Inferior parietal cortex (tissue), 1 donor: ENCODE results near the gene ZFX.

ENCODE experiments used
- DNase-seq: peaks from one replicate; pipeline ENCODE4 v3.0.0-alpha.2; 2016; ENCODE audit errors: extremely low spot score

Gene ZFX

DNA sequence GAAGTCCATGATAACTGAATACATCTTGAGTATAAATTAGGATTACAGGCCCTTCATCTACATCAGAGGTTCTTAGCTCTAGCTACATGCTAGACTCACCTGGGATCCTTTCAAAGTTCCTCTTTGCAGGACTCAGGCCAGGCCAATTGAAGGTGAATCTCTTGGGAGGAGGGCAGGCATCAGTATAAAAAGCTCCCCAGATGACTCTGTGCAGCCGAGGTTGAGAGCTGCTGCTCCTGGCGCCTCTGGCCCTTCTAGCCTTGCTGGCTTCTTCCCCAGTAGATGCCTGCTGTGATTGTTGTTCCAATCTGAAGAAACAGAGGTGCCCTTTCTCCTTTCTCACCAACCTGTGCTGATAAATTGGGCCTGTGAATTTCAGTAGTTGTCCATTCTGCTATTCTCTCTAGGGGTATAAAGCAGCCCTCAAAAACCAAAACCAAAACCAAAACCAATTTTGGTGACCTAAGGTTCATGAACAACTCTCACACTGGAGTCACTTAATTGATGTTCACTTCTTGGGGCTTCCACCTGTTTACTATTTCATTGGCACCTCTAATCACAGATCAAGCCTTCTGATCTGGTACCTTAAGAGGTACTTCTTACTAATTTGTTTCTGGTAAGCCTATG is 85.7 kb downstream of the ZFX start:
- no peak for DNase-seq

DNA sequence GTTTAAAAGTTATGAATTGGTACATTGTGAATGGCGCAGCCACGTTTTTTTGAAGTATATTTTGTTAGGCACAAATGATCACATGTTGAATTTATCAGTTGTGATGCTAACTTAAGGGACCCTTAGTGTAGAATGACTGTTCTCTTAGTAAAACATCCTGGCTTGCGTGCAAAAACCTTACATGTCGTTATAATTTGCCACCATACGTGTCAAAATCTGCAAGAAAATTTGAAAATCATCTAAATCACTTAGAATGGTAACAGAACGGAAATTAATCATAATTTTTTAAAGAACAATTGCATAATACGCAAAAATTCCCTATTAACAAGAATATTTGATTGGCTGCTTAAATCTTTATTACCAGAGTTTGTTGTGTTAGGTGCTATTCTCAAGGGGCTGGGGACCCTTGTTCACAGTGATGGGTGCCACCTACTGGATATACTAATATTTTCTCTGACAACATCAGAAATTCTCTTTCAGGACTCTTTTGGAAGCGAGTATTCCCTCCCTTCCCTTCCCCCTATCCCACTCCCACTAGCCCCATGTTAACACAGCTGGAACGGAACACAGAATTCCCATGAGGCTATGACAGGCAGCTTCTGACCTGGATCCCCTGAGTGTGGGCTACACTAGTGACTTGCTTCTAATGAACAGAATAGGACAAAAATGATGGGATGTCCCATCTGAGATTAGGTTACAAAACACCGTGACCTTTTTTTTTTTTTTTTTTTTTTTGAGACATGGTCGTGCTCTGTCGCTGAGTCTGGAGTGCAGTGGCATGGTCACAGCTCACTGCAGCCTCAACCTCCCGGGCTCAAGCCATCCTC is 92.5 kb downstream of the ZFX start:
- peak; percentile 22 for DNase-seq

DNA sequence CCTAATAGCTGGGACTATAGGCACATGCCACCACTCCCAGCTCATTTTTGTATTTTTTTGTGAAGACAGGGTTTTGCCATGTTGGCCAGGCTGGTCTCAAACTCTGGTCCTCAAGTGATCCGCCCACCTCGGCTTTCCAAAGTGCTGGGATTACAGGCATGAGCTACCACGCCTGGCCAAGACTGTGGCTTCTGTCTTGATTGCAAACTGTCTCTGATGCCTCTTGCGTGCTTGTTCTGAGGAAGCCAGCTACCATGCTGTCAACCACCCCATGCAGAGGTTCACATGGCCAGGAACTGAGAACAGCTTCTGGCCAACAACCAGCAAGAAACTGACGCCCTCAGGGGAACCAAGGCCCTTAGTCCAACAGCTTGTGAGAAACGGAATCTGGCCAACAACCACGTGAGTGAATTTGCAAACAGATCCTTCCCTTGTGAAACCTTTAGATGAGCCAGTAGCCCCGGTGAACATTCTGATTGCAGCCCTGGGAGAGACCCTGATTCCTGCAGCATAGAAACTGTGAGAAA is 93.2 kb downstream of the ZFX start:
- no peak for DNase-seq

DNA sequence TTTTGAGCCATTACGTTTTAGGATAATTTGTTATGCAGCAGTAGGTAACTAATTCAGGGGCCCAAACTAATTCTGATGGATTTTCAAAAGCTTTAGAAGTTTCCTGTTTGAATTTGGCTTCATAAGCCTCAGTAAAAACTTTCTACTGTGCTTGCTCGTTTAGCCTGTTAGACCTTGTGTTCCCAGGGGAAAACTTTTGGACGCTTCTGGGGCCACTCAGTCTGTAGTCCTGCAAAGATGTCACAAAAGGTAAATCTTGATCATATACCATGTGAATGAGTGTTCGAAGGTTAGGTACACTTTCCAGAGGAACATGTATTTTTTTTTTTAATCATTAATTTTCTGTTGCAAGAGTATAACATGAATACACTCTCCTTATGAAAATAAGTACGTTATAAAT is 93.7 kb downstream of the ZFX start:
- DNase-seq, result no peak

DNA sequence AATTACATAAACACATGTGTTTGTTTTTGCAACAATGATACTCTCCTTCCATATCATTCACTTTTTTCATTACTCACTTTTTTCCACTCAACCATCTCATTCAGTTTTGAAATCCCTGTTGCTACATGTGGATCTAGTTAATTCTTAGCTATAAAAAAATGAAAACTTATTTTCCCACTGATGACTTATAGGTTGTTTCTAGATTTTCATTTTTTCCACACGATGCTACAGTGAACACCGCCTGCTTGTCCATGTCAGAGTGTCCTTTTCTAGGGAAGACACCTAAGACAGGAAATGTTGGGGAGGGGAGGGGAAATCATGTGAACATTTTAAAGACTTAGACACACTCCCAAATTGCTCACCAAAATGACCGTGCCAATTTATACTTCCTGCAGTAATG is 94.2 kb downstream of the ZFX start:
- DNase-seq, result no peak

DNA sequence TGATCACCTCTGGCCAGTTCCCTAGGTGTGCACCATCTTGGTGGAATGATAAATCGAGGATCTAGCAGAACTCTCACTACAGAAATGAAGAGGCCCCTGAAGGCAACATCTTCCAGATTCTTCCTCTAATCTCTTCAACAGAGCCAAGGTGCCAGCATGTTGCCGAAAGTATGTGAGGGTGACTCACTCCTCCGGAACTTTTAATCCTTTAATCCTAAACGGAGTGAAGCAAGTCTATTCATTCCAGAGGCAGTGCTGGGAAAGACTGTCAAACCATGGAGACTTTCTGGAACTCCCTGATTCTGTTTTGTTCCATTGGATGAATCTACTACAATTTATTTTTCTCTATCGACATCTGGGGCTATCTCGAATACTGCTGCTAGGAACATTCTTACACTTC is 95.7 kb downstream of the ZFX start:
- no peak for DNase-seq

DNA sequence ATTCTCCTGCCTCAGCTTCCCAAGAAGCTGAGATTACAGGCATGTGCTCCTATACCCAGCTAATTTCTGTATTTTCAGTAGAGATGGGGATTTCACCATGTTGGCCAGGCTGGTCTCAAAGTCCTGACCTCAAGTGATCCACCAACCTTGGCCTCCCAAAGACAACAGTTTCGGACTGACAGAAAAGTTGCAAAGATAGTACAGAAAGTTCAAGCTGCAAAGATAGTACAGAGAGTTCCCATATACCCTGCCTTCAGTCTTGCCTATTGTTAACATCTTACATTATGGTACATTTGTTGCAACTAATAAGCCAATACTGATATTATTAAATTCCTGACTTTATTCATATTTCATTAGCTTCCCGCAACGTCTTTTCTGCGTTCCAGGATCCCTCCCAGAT is 98.5 kb downstream of the ZFX start:
- no peak for DNase-seq

DNA sequence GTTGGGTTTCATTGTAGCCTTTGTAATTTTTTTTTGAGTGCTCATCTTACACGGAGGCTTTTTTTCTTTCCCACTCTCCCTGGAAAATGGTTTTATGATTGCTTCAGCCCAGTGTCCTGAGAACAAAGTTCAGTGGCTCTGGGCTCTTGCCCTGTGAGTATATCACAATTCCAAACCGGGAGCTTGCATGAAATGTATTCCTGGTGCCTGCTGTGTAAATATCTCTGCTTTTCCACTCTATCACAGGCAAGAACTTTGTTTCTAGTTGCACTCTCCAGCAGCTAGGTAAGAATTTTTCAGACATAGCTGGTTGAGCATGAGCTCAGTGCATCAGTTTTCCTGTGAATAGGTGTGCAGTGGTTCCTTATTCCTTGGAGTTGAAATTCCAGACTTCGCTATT is 103.5 kb downstream of the ZFX start:
- DNase-seq, result no peak

DNA sequence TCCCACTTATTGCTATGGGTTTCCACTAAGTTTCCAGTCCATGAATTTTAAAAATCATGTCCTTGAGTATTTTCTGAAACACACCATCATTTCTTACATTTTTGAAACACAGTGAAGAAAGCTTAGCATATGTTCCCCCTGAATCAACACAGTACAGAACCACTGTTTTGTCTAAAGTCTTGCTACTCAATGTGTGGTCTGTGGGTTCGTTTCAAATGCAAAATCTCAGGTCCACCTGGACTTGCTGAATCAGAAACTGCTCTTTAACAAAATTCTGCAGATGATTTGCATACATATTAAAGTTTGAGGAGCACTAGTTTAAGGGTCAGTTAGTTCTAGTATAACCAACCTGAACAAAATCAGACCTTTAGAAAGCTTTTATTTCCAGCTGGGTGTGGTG is 103.9 kb downstream of the ZFX start:
- DNase-seq, result no peak

DNA sequence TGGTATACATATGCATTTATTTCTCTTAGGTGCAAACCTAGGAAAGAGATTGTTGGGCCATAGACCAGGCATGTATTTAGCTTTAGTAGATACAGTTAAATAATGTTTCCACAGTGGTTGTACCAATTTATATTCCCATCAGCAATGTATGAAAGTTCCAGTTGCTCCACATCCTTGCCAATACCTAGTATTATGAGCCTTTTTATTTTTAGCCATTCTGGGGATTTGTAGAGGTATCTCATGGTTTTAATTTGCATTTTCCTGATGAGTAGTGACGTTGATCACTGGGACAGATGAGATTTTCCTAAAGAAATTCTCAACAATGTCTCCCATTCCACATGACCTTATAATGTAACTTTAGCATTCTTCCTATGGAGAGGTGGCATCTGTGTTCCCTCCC is 107.5 kb downstream of the ZFX start:
- DNase-seq, result no peak

DNA sequence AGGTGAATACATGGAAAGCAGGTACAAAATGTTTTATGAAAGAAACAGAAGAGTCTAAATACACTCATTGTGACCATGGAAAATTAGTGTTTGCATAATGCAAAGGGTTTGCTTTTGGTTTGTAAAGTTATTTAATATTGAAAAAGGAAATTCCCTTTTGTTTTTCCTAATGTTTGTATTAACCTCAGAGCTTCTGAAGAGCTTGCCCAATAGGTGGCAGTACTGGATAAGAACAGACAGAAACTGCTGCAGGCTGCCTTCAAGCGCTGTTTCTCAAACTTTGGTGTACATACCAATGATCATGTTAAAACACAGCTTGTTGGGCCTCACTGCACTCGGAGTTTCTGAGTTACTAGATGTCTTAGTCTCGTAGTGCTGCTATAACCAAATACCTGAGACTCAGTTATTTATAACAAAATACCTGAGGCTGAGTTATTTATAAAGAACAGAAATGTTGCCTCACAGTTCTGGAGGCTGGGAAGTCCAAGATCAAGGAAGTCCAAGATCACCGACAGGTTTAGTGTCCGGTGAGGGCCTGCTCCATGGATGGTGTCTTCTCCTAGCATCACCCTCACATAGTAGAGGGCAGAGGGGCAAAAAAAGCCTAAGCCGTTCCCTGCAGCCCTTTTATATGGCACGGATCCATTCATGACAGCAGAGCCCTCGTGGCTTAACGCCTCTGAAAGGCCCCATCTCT is 110.2 kb downstream of the ZFX start:
- peak; percentile 34 for DNase-seq

DNA sequence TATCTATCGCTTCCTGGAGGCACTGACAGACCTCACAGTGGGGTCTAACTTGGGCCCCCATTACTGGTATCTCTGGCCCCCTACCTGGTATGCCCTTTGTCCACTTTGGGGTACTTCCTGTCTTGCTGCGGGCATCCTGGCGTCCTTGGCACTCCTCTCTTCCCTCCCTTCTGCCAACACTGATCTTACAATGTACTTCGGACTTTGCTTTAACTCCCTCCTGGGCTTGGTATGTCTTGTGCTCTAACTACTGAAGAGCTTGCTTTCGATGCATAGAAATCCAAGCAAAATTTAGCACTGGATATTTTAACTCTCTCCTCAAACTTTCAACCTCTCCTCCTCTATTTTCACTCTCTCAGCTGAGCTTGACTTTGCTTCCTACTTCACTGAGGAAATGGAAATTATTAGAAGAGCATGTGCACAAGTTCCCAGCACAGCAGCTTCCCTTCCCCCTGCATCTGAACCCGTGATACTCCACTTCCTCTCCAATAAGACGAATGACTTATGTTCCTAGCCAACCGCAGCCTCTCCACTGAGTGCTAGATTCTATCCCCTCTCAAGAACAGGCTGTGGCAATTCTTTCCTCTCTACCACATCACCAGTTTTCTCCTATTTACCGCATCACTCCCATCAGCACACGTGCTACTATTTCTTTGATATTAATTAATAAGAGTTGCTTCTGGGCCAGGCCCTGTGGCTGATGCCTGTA is 111.5 kb downstream of the ZFX start:
- DNase-seq, result no peak

DNA sequence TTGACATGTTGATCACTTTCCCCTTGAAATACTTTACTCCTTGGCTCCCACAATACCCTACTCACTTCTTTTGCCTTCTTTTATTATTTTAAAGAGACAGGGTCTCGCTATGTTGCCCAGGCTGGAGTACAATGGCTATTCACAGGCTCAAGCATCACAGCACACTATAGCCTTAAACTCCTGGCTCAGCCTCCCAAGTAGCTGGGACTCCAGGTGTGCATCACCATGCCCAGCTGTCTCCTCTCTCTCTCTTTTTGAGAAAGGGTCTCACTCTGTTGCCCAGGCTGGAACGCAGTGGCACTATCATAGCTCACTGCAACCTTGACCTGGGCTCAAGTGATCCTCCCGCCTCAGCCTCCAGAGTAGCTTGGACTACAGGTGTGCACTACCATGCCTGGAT is 112.8 kb downstream of the ZFX start:
- DNase-seq, result no peak

DNA sequence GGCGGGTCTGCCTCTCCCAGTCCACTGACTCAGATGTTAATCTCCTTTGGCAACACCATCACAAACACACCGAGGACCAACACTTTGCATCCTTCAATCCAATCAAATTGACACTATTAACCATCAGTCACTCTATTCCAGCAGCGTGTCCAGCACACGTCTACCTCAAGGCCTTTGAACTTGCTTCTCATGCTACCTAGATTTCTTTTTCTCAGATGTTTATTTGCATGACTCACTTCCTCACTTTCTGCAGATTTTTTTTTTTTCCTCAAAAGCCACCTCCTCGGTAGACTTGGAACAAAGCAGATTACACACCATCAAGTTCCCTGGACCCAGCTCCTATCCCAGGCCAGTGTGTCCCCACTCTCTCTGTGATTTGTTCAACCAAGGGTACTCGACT is 114.9 kb downstream of the ZFX start:
- DNase-seq, result no peak
